ENCODE data around the gene KIF18B. TPM values are rescaled to one million over a fixed set of nuclear protein-coding genes. Genes with fewer than 3 reads are reported as not detected.

Gene KIF18B
- total RNA-seq, 2 donors from 2014 or later = 33.0 to 48.1 TPM

DNA sequence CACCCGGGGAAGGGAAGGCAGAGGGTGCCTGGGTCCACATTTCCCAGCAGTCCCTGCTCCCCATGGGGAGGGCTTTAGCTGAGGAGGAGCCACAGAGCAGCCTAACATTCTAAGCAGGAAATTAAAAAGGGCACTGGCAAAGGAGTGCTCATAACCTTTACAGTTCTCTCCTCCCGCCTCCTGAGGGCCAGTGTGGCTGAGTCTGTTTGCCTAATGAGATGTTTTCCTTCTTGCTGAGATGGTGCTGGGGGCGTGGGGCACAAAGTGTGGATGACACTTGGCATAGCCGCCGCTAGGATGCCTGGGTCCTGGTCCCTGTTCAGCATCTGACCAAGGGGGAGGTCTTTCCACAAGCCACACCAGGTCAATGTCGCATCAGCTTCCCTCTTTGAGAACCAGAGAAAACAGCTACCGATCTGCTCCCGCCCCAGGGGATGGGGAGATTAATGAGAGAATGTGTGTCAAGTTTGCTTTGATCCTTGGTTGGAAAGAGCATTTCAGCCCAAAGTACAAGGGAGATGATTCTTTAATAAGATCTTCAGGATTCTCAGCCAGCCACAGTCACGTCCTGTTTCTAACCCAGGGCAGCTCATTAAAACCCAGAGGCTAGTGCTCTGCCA, 5.8 kb downstream of the KIF18B start:
- Mint-ChIP-seq H3K27me3 (ENCODE audit: low read depth) (no peaks in the 10 kb centered on the region), H3K36me3 (ENCODE audit: insufficient read depth in 2 of 2) (peaks cover 7 to 38% of the 10 kb centered on the region in 2 donors), H3K27ac (no peak overlapping the region), H3K4me3 (no peak overlapping the region), H3K4me1 (ENCODE audit: low read depth) (peaks cover 34% of the 10 kb centered on the region), H3K9me3 (peaks cover 0 to 1% of the 10 kb centered on the region in 2 donors)
- ATAC-seq (replicated peaks in 1 of 2) (no peak), DNase-seq (no peak)

GRCh38 chr17:44940768-44941167, 6.8 kb downstream of the KIF18B start:
- Mint-ChIP-seq H3K9me3 (peaks cover 0 to 1% of the 10 kb centered on the region in 2 donors), H3K27me3 (ENCODE audit: low read depth) (no peaks in the 10 kb centered on the region), H3K27ac (no peak overlapping the region), H3K36me3 (ENCODE audit: insufficient read depth in 2 of 2) (peaks cover 2 to 31% of the 10 kb centered on the region in 2 donors), H3K4me1 (ENCODE audit: low read depth) (peaks cover 23% of the 10 kb centered on the region), H3K4me3 (no peak overlapping the region)
- no peak for ATAC-seq (replicated peaks in 1 of 2)
- DNase-seq = no peak

DNA sequence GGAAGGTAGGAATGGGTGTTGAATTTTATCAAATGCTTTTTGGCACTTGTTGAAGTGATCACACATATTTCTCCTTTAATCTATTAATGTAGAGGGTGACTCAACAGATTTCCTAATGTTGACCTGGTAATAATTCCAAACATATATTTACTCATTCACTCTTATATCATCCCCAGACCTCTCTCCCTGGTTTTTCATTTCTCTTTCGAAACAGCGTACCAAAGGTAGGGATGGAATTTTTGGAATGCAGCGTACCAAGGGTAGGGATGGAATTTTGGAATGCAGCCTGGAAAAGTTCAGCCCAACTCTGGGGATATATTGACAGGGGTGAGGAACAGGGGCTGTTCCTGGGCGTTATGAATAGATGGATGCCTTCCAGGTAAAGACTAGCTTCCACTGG, 7.3 kb downstream of the KIF18B start:
- Mint-ChIP-seq H3K36me3 (ENCODE audit: insufficient read depth in 2 of 2) (peaks cover 2 to 35% of the 10 kb centered on the region in 2 donors), H3K27me3 (ENCODE audit: low read depth) (no peaks in the 10 kb centered on the region), H3K4me1 (ENCODE audit: low read depth) (peaks cover 20% of the 10 kb centered on the region), H3K27ac (no peak overlapping the region), H3K4me3 (no peak overlapping the region), H3K9me3 (peaks cover 0 to 1% of the 10 kb centered on the region in 2 donors)
- DNase-seq (no peak), ATAC-seq (replicated peaks in 1 of 2) (no peak)

- no peak overlapping the region for H3K4me3 Mint-ChIP-seq
- no peaks in the 10 kb centered on the region for H3K4me1 Mint-ChIP-seq (ENCODE audit: low read depth)
- no peaks in the 10 kb centered on the region for H3K27me3 Mint-ChIP-seq (ENCODE audit: low read depth)
- H3K36me3 Mint-ChIP-seq (ENCODE audit: insufficient read depth in 2 of 2) = peaks cover 2 to 30% of the 10 kb centered on the region in 2 donors
- ATAC-seq (replicated peaks in 1 of 2) (no peak), DNase-seq (no peak)
- no peak overlapping the region for H3K27ac Mint-ChIP-seq
- peaks cover 0 to 1% of the 10 kb centered on the region in 2 donors for H3K9me3 Mint-ChIP-seq
Observed at GRCh38 chr17:44935116-44935515, 12.5 kb downstream of the KIF18B start.

DNA sequence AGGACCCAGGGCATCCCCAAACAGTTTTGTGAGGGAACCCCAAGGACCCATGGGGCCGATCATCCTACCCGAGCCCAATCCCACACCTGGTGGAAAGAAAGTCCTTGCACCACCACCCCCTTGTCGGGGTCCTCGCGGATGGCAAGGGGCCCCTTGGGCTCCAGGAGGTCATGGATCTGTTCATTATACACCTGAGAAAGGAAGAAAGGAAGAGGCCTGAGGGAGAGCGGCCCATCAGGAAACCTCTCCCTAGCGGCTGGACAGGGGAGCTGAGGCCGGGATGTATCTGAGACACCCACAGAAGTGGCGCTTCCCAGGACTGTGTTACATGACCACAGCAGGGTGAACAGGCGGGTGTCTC, 12.8 kb downstream of the KIF18B start:
- Mint-ChIP-seq H3K9me3 (peaks cover 0 to 1% of the 10 kb centered on the region in 2 donors), H3K36me3 (ENCODE audit: insufficient read depth in 2 of 2) (peaks cover 4 to 28% of the 10 kb centered on the region in 2 donors), H3K4me1 (ENCODE audit: low read depth) (no peaks in the 10 kb centered on the region), H3K4me3 (no peak overlapping the region), H3K27ac (no peak overlapping the region), H3K27me3 (ENCODE audit: low read depth) (no peaks in the 10 kb centered on the region)
- ATAC-seq (replicated peaks in 1 of 2) (no peak), DNase-seq (no peak)

- Mint-ChIP-seq H3K27ac (no peak overlapping the region), H3K27me3 (ENCODE audit: low read depth) (no peaks in the 10 kb centered on the region), H3K36me3 (ENCODE audit: insufficient read depth in 2 of 2) (peaks cover 2 to 26% of the 10 kb centered on the region in 2 donors), H3K4me3 (no peak overlapping the region), H3K4me1 (ENCODE audit: low read depth) (no peaks in the 10 kb centered on the region), H3K9me3 (no peaks in the 10 kb centered on the region)
- DNase-seq (no peak), ATAC-seq (replicated peaks in 1 of 2) (no peak)
Observed at GRCh38 chr17:44933824-44934744, 13.5 kb downstream of the KIF18B start.

GRCh38 chr17:44932787-44933097, 14.8 kb downstream of the KIF18B start:
- no peaks in the 10 kb centered on the region for H3K9me3 Mint-ChIP-seq
- H3K4me1 Mint-ChIP-seq (ENCODE audit: low read depth) = no peaks in the 10 kb centered on the region
- peaks cover 2 to 23% of the 10 kb centered on the region in 2 donors for H3K36me3 Mint-ChIP-seq (ENCODE audit: insufficient read depth in 2 of 2)
- ATAC-seq (replicated peaks in 1 of 2) = no peak
- H3K27ac Mint-ChIP-seq = no peak overlapping the region
- H3K4me3 Mint-ChIP-seq = no peak overlapping the region
- no peaks in the 10 kb centered on the region for H3K27me3 Mint-ChIP-seq (ENCODE audit: low read depth)
- DNase-seq = no peak

GRCh38 chr17:44932096-44932786, 15.3 kb downstream of the KIF18B start:
- no peaks in the 10 kb centered on the region for H3K4me1 Mint-ChIP-seq (ENCODE audit: low read depth)
- ATAC-seq (replicated peaks in 1 of 2) = no peak
- H3K9me3 Mint-ChIP-seq = no peaks in the 10 kb centered on the region
- H3K4me3 Mint-ChIP-seq = no peak overlapping the region
- no peak overlapping the region for H3K27ac Mint-ChIP-seq
- no peak for DNase-seq
- H3K36me3 Mint-ChIP-seq (ENCODE audit: insufficient read depth in 2 of 2) = peaks cover 2 to 21% of the 10 kb centered on the region in 2 donors
- H3K27me3 Mint-ChIP-seq (ENCODE audit: low read depth) = no peaks in the 10 kb centered on the region

GRCh38 chr17:44931376-44931775, 16.2 kb downstream of the KIF18B start:
- H3K27me3 Mint-ChIP-seq (ENCODE audit: low read depth) = no peaks in the 10 kb centered on the region

DNA sequence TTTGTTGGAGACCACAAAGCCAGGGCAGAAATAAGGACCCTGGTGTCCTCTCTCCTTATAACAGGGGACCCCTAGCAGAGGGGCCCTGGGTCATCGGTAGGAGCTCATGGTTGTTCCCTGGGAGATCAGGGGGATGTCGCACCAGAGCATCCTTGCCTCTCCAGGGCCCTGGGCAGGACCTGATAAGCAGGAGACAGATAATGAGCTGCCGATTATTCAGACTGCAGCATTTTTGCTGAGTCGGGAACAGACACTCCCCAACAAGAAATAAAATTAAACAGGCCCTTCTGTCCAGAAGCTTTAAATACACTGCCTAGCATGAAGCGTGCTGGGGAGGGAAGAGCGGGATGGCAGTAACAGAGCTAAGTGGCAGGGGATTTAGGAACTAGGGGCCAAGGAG, 16.9 kb downstream of the KIF18B start:
- no peaks in the 10 kb centered on the region for H3K27me3 Mint-ChIP-seq (ENCODE audit: low read depth)
- H3K27ac Mint-ChIP-seq = no peak overlapping the region
- no peaks in the 10 kb centered on the region for H3K4me1 Mint-ChIP-seq (ENCODE audit: low read depth)
- no peak for ATAC-seq (replicated peaks in 1 of 2)
- no peak for DNase-seq
- H3K4me3 Mint-ChIP-seq = no peak overlapping the region
- peaks cover 2 to 20% of the 10 kb centered on the region in 2 donors for H3K36me3 Mint-ChIP-seq (ENCODE audit: insufficient read depth in 2 of 2)
- no peaks in the 10 kb centered on the region for H3K9me3 Mint-ChIP-seq

More at GRCh38 chr17:44931376-44931775, 16.2 kb downstream of the KIF18B start:
- Mint-ChIP-seq H3K4me3 (no peak overlapping the region), H3K36me3 (ENCODE audit: insufficient read depth in 2 of 2) (peaks cover 2 to 21% of the 10 kb centered on the region in 2 donors), H3K9me3 (no peaks in the 10 kb centered on the region), H3K27ac (no peak overlapping the region), H3K4me1 (ENCODE audit: low read depth) (no peaks in the 10 kb centered on the region)
- DNase-seq (no peak), ATAC-seq (replicated peaks in 1 of 2) (no peak)

DNA sequence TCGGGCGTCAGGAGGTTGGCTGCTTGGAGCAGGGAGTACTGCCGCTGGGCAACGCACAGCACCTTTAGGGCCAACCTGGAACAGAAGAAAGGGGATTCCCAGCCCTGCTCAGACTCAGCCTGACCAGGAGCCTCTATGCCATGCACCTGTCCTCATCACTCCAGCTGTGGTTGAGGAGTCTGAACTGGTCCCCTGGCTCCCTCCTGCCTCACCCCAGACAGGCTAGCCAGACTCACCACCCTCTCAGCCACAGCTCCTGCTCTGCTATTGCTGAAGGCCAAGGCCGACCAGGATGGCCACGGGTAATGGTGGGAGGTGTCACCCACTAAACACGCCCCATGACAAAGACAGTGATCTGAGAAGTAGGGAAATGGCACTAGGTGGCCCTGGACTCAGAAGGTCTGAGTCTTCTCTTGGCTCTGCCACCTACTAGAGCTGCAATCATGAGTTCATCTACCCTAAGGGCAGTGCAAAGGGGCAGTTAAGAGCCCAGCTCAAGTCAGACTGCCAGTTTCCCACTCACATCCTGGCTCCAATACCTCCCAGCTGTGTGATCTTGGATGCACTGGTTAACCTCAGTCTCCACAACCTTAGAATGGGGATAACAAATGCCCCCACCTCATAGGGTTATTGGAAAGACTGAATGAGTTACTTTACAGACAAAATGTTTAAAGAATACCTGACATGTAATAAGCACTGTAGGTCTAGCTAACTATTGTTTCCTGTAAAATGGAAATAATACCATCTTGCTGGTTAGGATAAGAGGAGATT, 18.4 kb downstream of the KIF18B start:
- DNase-seq (no peak), ATAC-seq (replicated peaks in 1 of 2) (peak in 1 of 2 donors; percentile 19)
- Mint-ChIP-seq H3K27ac (no peak overlapping the region), H3K9me3 (no peaks in the 10 kb centered on the region), H3K4me1 (ENCODE audit: low read depth) (no peaks in the 10 kb centered on the region), H3K36me3 (ENCODE audit: insufficient read depth in 2 of 2) (peaks cover 2 to 13% of the 10 kb centered on the region in 2 donors), H3K4me3 (no peak overlapping the region), H3K27me3 (ENCODE audit: low read depth) (no peaks in the 10 kb centered on the region)

DNA sequence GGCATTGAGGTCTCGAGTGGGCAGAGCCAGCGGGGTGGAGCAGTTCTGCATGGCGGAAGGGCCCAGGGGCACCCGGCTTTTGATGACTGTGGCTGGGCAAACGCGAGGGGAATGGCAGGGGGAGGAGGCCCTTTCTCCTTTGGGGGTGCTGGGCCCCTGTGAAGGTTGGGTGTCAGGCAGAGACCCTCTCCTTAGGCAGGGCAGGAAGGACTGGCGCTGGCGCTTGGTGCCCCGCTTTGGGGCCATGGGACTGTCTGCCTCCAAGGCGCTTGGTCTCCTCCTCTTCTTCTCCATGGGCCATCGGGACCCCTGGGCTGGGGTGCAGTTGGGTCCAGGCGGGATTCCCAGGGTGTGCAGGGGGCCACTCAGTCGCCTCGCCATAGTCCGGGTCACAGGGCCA, 19.4 kb downstream of the KIF18B start:
- Mint-ChIP-seq H3K4me1 (ENCODE audit: low read depth) (no peaks in the 10 kb centered on the region), H3K36me3 (ENCODE audit: insufficient read depth in 2 of 2) (peaks cover 2 to 13% of the 10 kb centered on the region in 2 donors), H3K27me3 (ENCODE audit: low read depth) (no peaks in the 10 kb centered on the region), H3K9me3 (no peaks in the 10 kb centered on the region), H3K27ac (no peak overlapping the region), H3K4me3 (no peak overlapping the region)
- DNase-seq (no peak), ATAC-seq (replicated peaks in 1 of 2) (no peak)
